ENCODE data around the gene CENPV. TPM values are rescaled to one million over a fixed set of nuclear protein-coding genes. Genes with fewer than 3 reads are reported as not detected.

The CENPV gene
- total and polyA plus RNA-seq, 2 donors (not counting 3 experiments of a cell fraction or from before 2014, with no cell fraction given): 38.2 to 41.6 TPM

DNA sequence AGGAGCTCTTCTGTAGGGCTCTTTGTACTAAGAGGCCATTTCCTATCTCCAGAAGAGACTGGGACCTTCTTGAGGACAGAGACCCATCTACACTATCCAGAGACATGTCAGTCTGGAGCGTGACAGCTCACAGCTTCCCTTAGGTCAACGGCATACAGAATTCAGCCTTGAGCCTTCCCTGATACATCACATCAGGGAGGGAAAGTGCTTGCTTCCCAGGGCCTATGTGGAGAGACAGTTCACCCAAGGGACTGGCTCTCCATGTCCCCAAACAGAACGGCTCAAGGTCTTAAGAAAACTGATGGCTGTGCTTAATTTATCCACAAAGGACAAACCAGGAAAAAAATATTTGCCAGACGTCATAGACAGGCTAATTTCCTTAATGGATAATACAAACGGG, 7.7 kb downstream of the CENPV start:
- Histone ChIP-seq H3K27ac (ENCODE audit: insufficient read depth, low read depth, low read length) (no peak overlapping the region), H3K36me3 (ENCODE audit: control insufficient read depth in 2 of 2, extremely low read depth in 1 of 2, insufficient read depth in 2 of 2, low read length in 2 of 2) (peaks cover 3 to 6% of the 10 kb centered on the region in 2 experiments), H3K9ac (replicated peaks; ENCODE audit: extremely low read depth, insufficient read depth, low read length) (no peak overlapping the region), H3K27me3 (ENCODE audit: control insufficient read depth in 2 of 2, insufficient read depth in 2 of 2, low read length in 2 of 2) (no peaks in the 10 kb centered on the region), H3K4me2 (ENCODE audit: insufficient read depth, low read length) (no peak overlapping the region), H4K20me1 (replicated peaks; ENCODE audit: control insufficient read depth, extremely low read depth, insufficient read depth, low read length) (no peaks in the 10 kb centered on the region), H3K9me1 (replicated peaks; ENCODE audit: control insufficient read depth, extremely low read depth, insufficient read depth, low read length) (no peaks in the 10 kb centered on the region), H3K4me3 (replicated peaks in 1 of 3; ENCODE audit: insufficient read depth in 1 of 3, low read depth in 1 of 3, low read length in 3 of 3) (no peak overlapping the region), H2AFZ (ENCODE audit: low read depth, low read length) (no peak overlapping the region), H3K79me2 (ENCODE audit: control insufficient read depth, insufficient read depth, low read length) (no peaks in the 10 kb centered on the region), H3K9me3 (replicated peaks; ENCODE audit: control insufficient read depth, insufficient read depth, low read length) (no peaks in the 10 kb centered on the region), H3K4me1 (ENCODE audit: control insufficient read depth, extremely low read depth, insufficient read depth, low read length) (no peaks in the 10 kb centered on the region)
- no peak for TF ChIP-seq MYC (IDR thresholded peaks at IDR 0.05; ENCODE audit: low read depth, low read length)
- no peak for TF ChIP-seq EZH2 (IDR thresholded peaks at IDR 0.05; ENCODE audit: borderline replicate concordance, low read depth, low read length, severe bottlenecking)
- TF ChIP-seq GATA2 (IDR thresholded peaks at IDR 0.05; ENCODE audit: insufficient read depth, insufficient read length, low read depth, low read length): no peak
- TF ChIP-seq JUN (IDR thresholded peaks at IDR 0.05; ENCODE audit: borderline replicate concordance, insufficient read depth, insufficient read length, low read depth): no peak
- BruUV-seq (replicated peaks): no TSS peak
- dilution Hi-C loops (cut with MboI; ENCODE audit: extremely low pct_ligation_motif_present, low sequenced_read_pairs) (no loop called here), intact Hi-C loops (cut with micrococcal nuclease) (no loop called here)
- CTCF ChIA-PET: interaction anchor here (1.5 to 1.8 kb wide), 2 partner anchors 19 to 59 kb away, joined by 5 to 6 read pairs; no protein-coding TSS in a partner anchor
- POLR2A ChIA-PET: no interaction called here
- no peak for FAIRE-seq
- no peak for DNase-seq (ENCODE audit: low read depth, low spot score)

DNA sequence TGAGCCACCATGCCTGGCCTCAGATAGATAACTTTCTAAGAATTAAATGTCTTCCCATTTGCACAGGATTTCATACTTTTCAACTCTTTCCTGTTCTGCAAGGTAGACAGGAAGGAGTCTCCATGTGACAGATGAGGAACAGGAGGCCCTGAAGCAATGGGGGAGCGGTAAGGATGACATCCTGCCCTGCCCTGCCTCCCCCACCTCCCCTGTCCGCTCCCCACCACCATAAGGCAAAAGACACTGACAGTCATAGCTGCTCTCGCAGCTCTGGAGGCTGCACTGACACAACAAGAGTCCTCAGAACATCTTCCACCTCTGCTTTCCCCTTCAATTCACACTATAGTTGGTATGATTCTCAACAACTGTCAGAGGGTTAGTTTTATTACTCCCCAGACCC, 9.7 kb downstream of the CENPV start:
- TF ChIP-seq MYC (IDR thresholded peaks at IDR 0.05; ENCODE audit: low read depth, low read length): no peak
- no peak for TF ChIP-seq FOS (IDR thresholded peaks at IDR 0.05; ENCODE audit: borderline replicate concordance, insufficient read depth, low read length)
- no peak for TF ChIP-seq EZH2 (IDR thresholded peaks at IDR 0.05; ENCODE audit: borderline replicate concordance, low read depth, low read length, severe bottlenecking)
- TF ChIP-seq GATA2 (IDR thresholded peaks at IDR 0.05; ENCODE audit: insufficient read depth, insufficient read length, low read depth, low read length): no peak
- no peak for TF ChIP-seq POLR2A (IDR thresholded peaks at IDR 0.05; ENCODE audit: low read depth, low read length)
- no peaks in the 10 kb centered on the region for H4K20me1 ChIP-seq (replicated peaks; ENCODE audit: control insufficient read depth, extremely low read depth, insufficient read depth, low read length)
- peaks cover 2 to 3% of the 10 kb centered on the region in 2 experiments for H3K36me3 ChIP-seq (ENCODE audit: control insufficient read depth in 2 of 2, extremely low read depth in 1 of 2, insufficient read depth in 2 of 2, low read length in 2 of 2)
- H3K9me3 ChIP-seq (replicated peaks; ENCODE audit: control insufficient read depth, insufficient read depth, low read length): no peaks in the 10 kb centered on the region
- no peak overlapping the region for H3K4me3 ChIP-seq (replicated peaks in 1 of 3; ENCODE audit: insufficient read depth in 1 of 3, low read depth in 1 of 3, low read length in 3 of 3)
- H3K79me2 ChIP-seq (ENCODE audit: control insufficient read depth, insufficient read depth, low read length): no peaks in the 10 kb centered on the region
- no peak for FAIRE-seq
- ChIA-PET POLR2A (no interaction called here), CTCF (interaction anchor here (0.6 to 4.6 kb wide), 2 partner anchors 8 to 138 kb away, joined by 3 to 20 read pairs; partner anchors contain the start of gene CENPV)
- no peaks in the 10 kb centered on the region for H3K4me1 ChIP-seq (ENCODE audit: control insufficient read depth, extremely low read depth, insufficient read depth, low read length)
- DNase-seq (ENCODE audit: low read depth, low spot score): no peak
- H3K9me1 ChIP-seq (replicated peaks; ENCODE audit: control insufficient read depth, extremely low read depth, insufficient read depth, low read length): no peaks in the 10 kb centered on the region
- intact Hi-C loops (cut with micrococcal nuclease): no loop called here
- H3K4me2 ChIP-seq (ENCODE audit: insufficient read depth, low read length): no peak overlapping the region
- H3K27ac ChIP-seq (ENCODE audit: insufficient read depth, low read depth, low read length): no peak overlapping the region
- dilution Hi-C loops (cut with MboI; ENCODE audit: extremely low pct_ligation_motif_present, low sequenced_read_pairs): no loop called here
- no peak overlapping the region for H2AFZ ChIP-seq (ENCODE audit: low read depth, low read length)
- no TSS peak for BruUV-seq (replicated peaks)
- no peak overlapping the region for H3K9ac ChIP-seq (replicated peaks; ENCODE audit: extremely low read depth, insufficient read depth, low read length)
- H3K27me3 ChIP-seq (ENCODE audit: control insufficient read depth in 2 of 2, insufficient read depth in 2 of 2, low read length in 2 of 2): no peaks in the 10 kb centered on the region
